Thymus (tissue), 11 donors: ENCODE data around the gene GSE1. TPM values are rescaled to one million over a fixed set of nuclear protein-coding genes. Genes with fewer than 3 reads are reported as not detected.

ENCODE experiments used
- DNase-seq, 9 donors: peaks; one replicate each; pipeline ENCODE4 v3.0.0-alpha.2; 2013; ENCODE audit warnings: low spot score in 9 of 9, low read depth in 6 of 9, missing footprints in 1 of 9
- H3K27ac ChIP-seq, 2 donors: one replicate each; pipeline ENCODE4 v1.5.1; 2013; ENCODE audit warnings: control low read depth in 1 of 2, low read depth in 1 of 2, low read length in 1 of 2, mild to moderate bottlenecking in 1 of 2, moderate library complexity in 1 of 2
- H3K27me3 ChIP-seq, 2 donors: one replicate each; pipeline ENCODE4 v1.5.1; 2013; ENCODE audit warnings: low read length in 1 of 2; ENCODE audit not compliant: control insufficient read depth in 2 of 2, insufficient read depth in 1 of 2
- H3K36me3 ChIP-seq, 2 donors: one replicate each; pipeline ENCODE4 v1.5.1; 2013; ENCODE audit warnings: low read length in 1 of 2, mild to moderate bottlenecking in 1 of 2, moderate library complexity in 1 of 2; ENCODE audit not compliant: control insufficient read depth in 2 of 2, insufficient read depth in 2 of 2
- H3K4me1 ChIP-seq, 2 donors: one replicate each; pipeline ENCODE4 v1.5.1; 2013; ENCODE audit warnings: low read length in 2 of 2; ENCODE audit not compliant: control insufficient read depth in 2 of 2, insufficient read depth in 2 of 2
- H3K4me3 ChIP-seq, 2 donors: one replicate each; pipeline ENCODE4 v1.5.1; 2013; ENCODE audit warnings: low read length in 2 of 2, control low read depth in 1 of 2, mild to moderate bottlenecking in 1 of 2
- H3K9me3 ChIP-seq, 2 donors: one replicate each; pipeline ENCODE4 v1.5.1; 2013; ENCODE audit warnings: low read length in 1 of 2, mild to moderate bottlenecking in 1 of 2; ENCODE audit not compliant: control insufficient read depth in 2 of 2, insufficient read depth in 1 of 2
- WGBS: extraction: QIAGEN DNeasy Blood & Tissue Kit; methylation state at CpG from one replicate; pipeline ENCODE4 v1.1.7; 2013; 5-methylcytosine and 5-hydroxymethylcytosine counted together
- polyA plus RNA-seq: library from polyadenylated mRNA; stranded (reverse); fragments of 200-250 nt; gene quantifications from one replicate; pipeline ENCODE4 v1.2.3, GENCODE V29; 2013
- total RNA-seq: library from RNA; stranded (reverse); fragments of 120-200 nt; gene quantifications from one replicate; pipeline ENCODE4 v1.2.4, GENCODE V29; 2013
- donor health status: healthy.

The GSE1 gene
- total and polyA plus RNA-seq, 2 donors: 29.9 to 32.4 TPM

- Histone ChIP-seq H3K4me3 (no peak overlapping the region), H3K36me3 (peaks cover 70 to 89% of the 10 kb centered on the region in 2 donors), H3K27ac (no peak overlapping the region), H3K27me3 (no peaks in the 10 kb centered on the region), H3K9me3 (peaks cover 5 to 24% of the 10 kb centered on the region in 2 donors), H3K4me1 (peaks cover 9 to 72% of the 10 kb centered on the region in 2 donors)
- DNase-seq: no peak
- 97% methylated on average over 27 of the region's 27 CpGs for WGBS
Measured at GRCh38 chr16:85625053-85625452, 11.9 kb downstream of the GSE1 start.

- peaks cover 69 to 89% of the 10 kb centered on the region in 2 donors for H3K36me3 ChIP-seq
- no peaks in the 10 kb centered on the region for H3K27me3 ChIP-seq
- peaks cover 5 to 24% of the 10 kb centered on the region in 2 donors for H3K9me3 ChIP-seq
- H3K4me1 ChIP-seq: peaks cover 9 to 70% of the 10 kb centered on the region in 2 donors
- 96% methylated on average over 18 of the region's 18 CpGs for WGBS
- no peak overlapping the region for H3K4me3 ChIP-seq
- H3K27ac ChIP-seq: peak overlapping the region in 1 of 2 donors; percentile 5
- no peak for DNase-seq
Measured at GRCh38 chr16:85625485-85626117, 12.5 kb downstream of the GSE1 start.

GRCh38 chr16:85626191-85626981 is 13.3 kb downstream of the GSE1 start:
- Histone ChIP-seq H3K4me3 (no peak overlapping the region), H3K27ac (peak overlapping the region in 1 of 2 donors; percentile 43), H3K9me3 (peaks cover 5 to 29% of the 10 kb centered on the region in 2 donors), H3K4me1 (peaks cover 9 to 66% of the 10 kb centered on the region in 2 donors), H3K36me3 (peaks cover 72 to 88% of the 10 kb centered on the region in 2 donors), H3K27me3 (no peaks in the 10 kb centered on the region)
- DNase-seq: no peak
- 79% methylated on average over 37 of the region's 37 CpGs for WGBS

- H3K9me3 ChIP-seq: peaks cover 5 to 29% of the 10 kb centered on the region in 2 donors
- 18% methylated on average over 8 of the region's 8 CpGs for WGBS
- H3K36me3 ChIP-seq: peaks cover 71 to 87% of the 10 kb centered on the region in 2 donors
- no peak overlapping the region for H3K4me3 ChIP-seq
- no peaks in the 10 kb centered on the region for H3K27me3 ChIP-seq
- H3K27ac ChIP-seq: peak overlapping the region in 1 of 2 donors; percentile 50
- H3K4me1 ChIP-seq: peaks cover 9 to 59% of the 10 kb centered on the region in 2 donors
- peak in 2 of 9 donors; percentile 28 to 51 for DNase-seq
Measured at GRCh38 chr16:85627089-85627488, 14.0 kb downstream of the GSE1 start.

GRCh38 chr16:85627526-85628264 is 14.6 kb downstream of the GSE1 start:
- DNase-seq: no peak
- H3K27ac ChIP-seq: no peak overlapping the region
- WGBS: 89% methylated on average over 30 of the region's 30 CpGs
- no peaks in the 10 kb centered on the region for H3K27me3 ChIP-seq
- peaks cover 9 to 53% of the 10 kb centered on the region in 2 donors for H3K4me1 ChIP-seq
- H3K4me3 ChIP-seq: no peak overlapping the region
- peaks cover 5 to 29% of the 10 kb centered on the region in 2 donors for H3K9me3 ChIP-seq
- H3K36me3 ChIP-seq: peaks cover 69 to 82% of the 10 kb centered on the region in 2 donors

GRCh38 chr16:85628265-85628556 is 15.1 kb downstream of the GSE1 start:
- WGBS: 97% methylated on average over 5 of the region's 5 CpGs
- peaks cover 69 to 83% of the 10 kb centered on the region in 2 donors for H3K36me3 ChIP-seq
- H3K4me3 ChIP-seq: no peak overlapping the region
- no peak overlapping the region for H3K27ac ChIP-seq
- peaks cover 5 to 29% of the 10 kb centered on the region in 2 donors for H3K9me3 ChIP-seq
- DNase-seq: no peak
- peaks cover 8 to 51% of the 10 kb centered on the region in 2 donors for H3K4me1 ChIP-seq
- no peaks in the 10 kb centered on the region for H3K27me3 ChIP-seq

GRCh38 chr16:85628645-85629044 is 15.5 kb downstream of the GSE1 start:
- H3K36me3 ChIP-seq: peaks cover 71 to 83% of the 10 kb centered on the region in 2 donors
- no peaks in the 10 kb centered on the region for H3K27me3 ChIP-seq
- peaks cover 6 to 47% of the 10 kb centered on the region in 2 donors for H3K4me1 ChIP-seq
- 92% methylated on average over 14 of the region's 14 CpGs for WGBS
- DNase-seq: no peak
- peaks cover 5 to 29% of the 10 kb centered on the region in 2 donors for H3K9me3 ChIP-seq
- no peak overlapping the region for H3K4me3 ChIP-seq
- H3K27ac ChIP-seq: no peak overlapping the region

- no peak for DNase-seq
- no peak overlapping the region for H3K27ac ChIP-seq
- 97% methylated on average over 10 of the region's 10 CpGs for WGBS
- peaks cover 71 to 83% of the 10 kb centered on the region in 2 donors for H3K36me3 ChIP-seq
- H3K4me3 ChIP-seq: no peak overlapping the region
- H3K9me3 ChIP-seq: peaks cover 5 to 29% of the 10 kb centered on the region in 2 donors
- no peaks in the 10 kb centered on the region for H3K27me3 ChIP-seq
- H3K4me1 ChIP-seq: peaks cover 6 to 44% of the 10 kb centered on the region in 2 donors
Measured at GRCh38 chr16:85629326-85629725, 16.2 kb downstream of the GSE1 start.
